ENCODE results near the gene C6orf15.

C6orf15 gene

DNA sequence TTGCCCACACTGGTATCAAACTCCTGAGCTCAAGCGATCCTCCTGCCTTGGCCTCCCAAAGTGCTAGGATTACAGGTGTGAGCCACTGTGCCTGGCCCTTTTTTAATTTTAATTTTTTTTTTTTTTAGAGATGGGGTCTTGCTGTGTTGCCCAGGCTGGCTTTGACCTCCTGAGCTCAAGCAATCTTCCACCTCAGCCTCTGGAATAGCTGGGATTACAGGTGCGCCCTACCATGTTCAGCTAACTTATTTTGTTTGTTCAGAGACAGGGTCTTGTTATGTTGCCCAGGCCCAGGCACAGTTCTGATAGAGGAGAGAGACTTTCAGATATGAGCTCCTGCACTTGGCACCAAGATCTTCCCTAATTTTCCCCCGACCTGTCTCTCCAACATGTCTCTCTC lies 18.4 kb upstream of the C6orf15 start:
- TF ChIP-seq, protein P1, sequence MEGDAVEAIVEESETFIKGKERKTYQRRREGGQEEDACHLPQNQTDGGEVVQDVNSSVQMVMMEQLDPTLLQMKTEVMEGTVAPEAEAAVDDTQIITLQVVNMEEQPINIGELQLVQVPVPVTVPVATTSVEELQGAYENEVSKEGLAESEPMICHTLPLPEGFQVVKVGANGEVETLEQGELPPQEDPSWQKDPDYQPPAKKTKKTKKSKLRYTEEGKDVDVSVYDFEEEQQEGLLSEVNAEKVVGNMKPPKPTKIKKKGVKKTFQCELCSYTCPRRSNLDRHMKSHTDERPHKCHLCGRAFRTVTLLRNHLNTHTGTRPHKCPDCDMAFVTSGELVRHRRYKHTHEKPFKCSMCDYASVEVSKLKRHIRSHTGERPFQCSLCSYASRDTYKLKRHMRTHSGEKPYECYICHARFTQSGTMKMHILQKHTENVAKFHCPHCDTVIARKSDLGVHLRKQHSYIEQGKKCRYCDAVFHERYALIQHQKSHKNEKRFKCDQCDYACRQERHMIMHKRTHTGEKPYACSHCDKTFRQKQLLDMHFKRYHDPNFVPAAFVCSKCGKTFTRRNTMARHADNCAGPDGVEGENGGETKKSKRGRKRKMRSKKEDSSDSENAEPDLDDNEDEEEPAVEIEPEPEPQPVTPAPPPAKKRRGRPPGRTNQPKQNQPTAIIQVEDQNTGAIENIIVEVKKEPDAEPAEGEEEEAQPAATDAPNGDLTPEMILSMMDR (IDR thresholded peaks at IDR 0.05; ENCODE audit: low read depth, low read length) = no peak
- H3K4me3 ChIP-seq (ENCODE audit: low read depth, low read length) = no peak overlapping the region

DNA sequence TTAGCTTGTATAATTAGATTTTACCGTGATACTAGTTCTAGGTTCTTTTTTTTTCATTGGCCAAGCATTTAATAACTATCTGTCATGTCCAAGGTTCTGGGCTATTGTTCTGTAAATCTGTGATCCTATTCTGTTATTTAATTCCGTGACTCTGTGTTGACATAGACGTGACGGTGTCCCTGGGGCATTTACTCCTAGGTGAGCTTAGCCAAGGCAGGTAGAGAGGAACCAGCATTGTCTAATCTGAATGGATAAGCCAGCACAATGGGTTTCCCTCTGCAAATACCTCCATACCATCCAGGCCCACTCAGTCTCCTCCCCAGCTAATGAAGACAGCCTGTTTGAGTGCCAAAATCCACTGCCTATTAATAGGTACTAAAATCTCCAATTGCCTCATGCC lies 16.8 kb upstream of the C6orf15 start:
- H3K4me3 ChIP-seq (ENCODE audit: low read depth, low read length) = no peak overlapping the region
- TF ChIP-seq, protein P1 (IDR thresholded peaks at IDR 0.05; ENCODE audit: low read depth, low read length) = no peak

DNA sequence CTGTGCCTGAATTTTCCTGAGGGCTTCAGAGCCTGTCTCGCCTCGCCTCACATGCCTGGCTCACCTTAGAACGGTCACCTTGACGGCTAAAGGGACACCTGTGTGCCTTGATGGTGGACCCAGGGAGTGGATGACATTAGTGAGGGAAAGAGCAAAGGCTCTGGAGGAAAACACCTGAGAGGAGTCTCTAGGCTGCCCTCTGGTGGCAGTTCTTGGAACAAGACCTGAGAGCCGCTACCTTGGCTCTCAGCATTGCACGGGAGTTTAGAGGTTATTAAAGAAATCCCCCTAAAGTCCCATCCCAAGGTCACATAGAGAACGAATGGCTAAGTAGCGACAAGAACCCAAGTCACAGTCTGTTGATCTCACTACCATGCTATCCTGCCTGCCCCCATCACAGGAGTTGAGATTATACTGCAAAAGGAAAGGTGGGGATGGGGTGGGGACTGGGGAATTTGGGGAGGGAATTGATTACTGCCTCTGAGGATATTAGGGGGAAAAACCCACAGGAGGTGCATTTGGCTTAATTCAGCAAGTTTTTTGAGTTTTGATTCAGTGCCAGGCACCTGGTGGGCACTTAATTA lies 15.8 kb upstream of the C6orf15 start:
- TF ChIP-seq, protein P1 (IDR thresholded peaks at IDR 0.05; ENCODE audit: low read depth, low read length) = peak; percentile 95
- H3K4me3 ChIP-seq (ENCODE audit: low read depth, low read length) = no peak overlapping the region

DNA sequence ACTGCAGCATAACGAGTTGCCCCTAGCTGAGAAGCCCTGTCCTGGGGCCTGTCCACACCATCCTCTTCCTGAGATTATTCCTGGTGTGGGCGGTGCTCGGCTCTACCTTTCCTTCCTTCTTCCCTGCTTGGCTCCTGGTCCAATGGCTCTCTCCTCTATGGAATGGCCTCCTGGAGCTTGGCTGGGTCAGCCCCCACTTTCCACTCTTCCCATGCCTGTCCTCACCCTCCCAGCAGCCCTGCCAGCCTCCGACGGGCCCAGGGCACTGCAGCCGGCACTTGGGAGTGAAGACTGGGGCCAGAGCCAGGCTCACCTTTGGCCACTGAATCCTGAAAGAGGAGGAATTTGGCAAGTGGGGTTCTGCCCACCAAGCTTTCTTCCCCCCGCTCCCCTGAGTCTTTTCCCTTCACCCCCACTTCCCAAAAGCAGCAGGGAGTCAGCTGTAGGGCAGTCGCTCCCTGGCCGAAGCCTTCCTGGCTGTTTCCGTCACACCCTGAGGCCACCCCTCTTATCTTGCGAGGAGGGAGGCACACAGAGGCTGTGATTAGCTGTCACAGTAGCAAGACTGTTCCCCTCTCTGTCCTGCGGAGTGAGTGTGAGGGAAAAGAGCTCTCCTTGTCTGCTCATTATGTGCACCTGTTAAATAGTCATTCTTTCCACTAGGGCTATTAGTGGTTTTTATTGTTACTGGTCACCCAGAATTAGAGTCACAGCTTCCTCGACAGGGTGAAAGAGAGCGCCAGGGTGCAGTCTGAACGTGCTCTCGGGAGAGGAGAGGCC lies 14.2 kb upstream of the C6orf15 start:
- TF ChIP-seq, protein P1 (IDR thresholded peaks at IDR 0.05; ENCODE audit: low read depth, low read length) = no peak
- H3K4me3 ChIP-seq (ENCODE audit: low read depth, low read length) = no peak overlapping the region

DNA sequence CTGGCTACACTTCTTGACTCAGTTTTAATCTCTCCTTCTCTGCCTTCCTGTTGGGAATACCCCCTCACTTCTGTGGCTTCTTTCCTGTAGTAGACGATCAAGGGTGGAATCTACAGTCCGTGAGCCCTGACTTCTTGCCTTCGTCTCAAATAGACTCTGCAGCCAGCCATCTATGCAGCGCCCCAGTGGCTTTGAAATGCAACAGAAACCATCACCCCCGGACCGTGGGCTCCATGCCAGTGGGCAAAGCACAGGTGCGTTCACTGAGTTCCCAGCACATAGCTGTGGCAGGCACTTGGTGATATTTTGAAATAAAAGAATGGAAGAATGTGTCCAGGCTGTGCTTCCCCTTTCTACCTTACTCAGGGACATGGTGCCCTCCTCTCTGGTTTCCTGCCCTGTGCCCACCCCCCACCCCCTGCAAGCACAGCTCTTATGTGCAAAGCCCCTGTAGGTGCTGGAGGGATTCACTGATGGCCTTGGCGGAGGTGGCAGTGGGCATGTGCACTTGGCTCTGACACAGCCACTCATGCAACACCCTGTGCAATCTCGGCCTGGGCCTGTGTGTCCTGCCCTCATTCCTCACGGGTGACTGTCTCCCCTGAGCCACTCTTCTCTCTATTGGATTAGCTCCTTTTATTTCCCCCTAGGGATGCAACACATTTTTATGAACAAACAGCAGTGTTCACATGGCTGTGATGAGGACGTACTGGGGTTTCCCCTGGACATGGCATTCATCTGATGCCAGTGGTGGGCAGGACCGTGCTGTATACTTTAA lies 13.4 kb upstream of the C6orf15 start:
- H3K4me3 ChIP-seq (ENCODE audit: low read depth, low read length) = no peak overlapping the region
- TF ChIP-seq, protein P1 (IDR thresholded peaks at IDR 0.05; ENCODE audit: low read depth, low read length) = no peak

DNA sequence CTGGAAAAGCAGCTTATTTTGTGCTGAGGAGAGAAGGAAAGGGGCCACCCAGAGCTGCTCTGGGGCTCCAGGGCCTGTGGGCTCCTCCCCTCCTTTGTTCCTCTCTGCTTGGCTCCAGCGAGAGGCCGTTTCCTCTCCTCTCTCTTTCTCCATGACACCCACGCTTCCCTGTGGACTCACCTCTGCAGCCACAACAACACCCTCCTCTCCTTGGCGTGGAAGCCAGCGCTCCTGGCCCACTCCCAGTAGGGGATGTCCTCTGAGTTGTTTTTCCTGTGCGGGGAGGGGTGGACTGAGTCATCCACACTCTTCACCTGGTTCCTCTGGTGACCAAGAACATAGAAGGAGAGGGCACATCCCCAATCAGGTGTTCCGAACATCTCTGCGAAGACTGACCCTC lies 12.8 kb upstream of the C6orf15 start:
- H3K4me3 ChIP-seq (ENCODE audit: low read depth, low read length) = no peak overlapping the region
- TF ChIP-seq, protein P1 (IDR thresholded peaks at IDR 0.05; ENCODE audit: low read depth, low read length) = no peak
